Loucy (cell line): ENCODE measurements around the gene ASPM.

Experiments
- H2AFZ ChIP-seq: fragments of 200-600 bp; sonication (generic); 2 replicates; pipeline ENCODE4 v1.6.0; 2016; ENCODE audit warnings: antibody characterized with exemption, mild to moderate bottlenecking, low read length, moderate library complexity
- H3F3A ChIP-seq: fragments of 200-600 bp; 2 replicates; pipeline ENCODE4 v1.6.0; 2016; ENCODE audit warnings: antibody characterized with exemption, low read depth, mild to moderate bottlenecking
- H3K27me3 ChIP-seq: fragments of 200-600 bp; sonication (generic); 2 replicates; pipeline ENCODE4 v1.6.1; 2014; ENCODE audit warnings: low read length, mild to moderate bottlenecking; ENCODE audit not compliant: insufficient read depth, poor library complexity, severe bottlenecking
- H3K36me3 ChIP-seq: fragments of 200-600 bp; sonication (generic); 2 replicates; pipeline ENCODE4 v1.6.1; 2016; ENCODE audit warnings: low read length; ENCODE audit not compliant: insufficient read depth
- H3K4me1 ChIP-seq: fragments of 200-600 bp; sonication (generic); 2 replicates; pipeline ENCODE4 v1.5.1; 2014; ENCODE audit warnings: low read length, mild to moderate bottlenecking; ENCODE audit not compliant: insufficient read depth, poor library complexity, severe bottlenecking
- H3K4me2 ChIP-seq: fragments of 200-600 bp; sonication (generic); 2 replicates; pipeline ENCODE4 v1.6.0; 2014; ENCODE audit warnings: antibody characterized with exemption, low read length, low read depth, mild to moderate bottlenecking; ENCODE audit not compliant: poor library complexity, severe bottlenecking
- H3K4me3 ChIP-seq: fragments of 200-600 bp; sonication (generic); 2 replicates; pipeline ENCODE4 v1.5.1; 2014; ENCODE audit warnings: low read length, mild to moderate bottlenecking, mixed read lengths; ENCODE audit not compliant: poor library complexity, severe bottlenecking
- H3K79me2 ChIP-seq: fragments of 200-600 bp; sonication (generic); 2 replicates; pipeline ENCODE4 v1.6.1; 2014; ENCODE audit warnings: low read length; ENCODE audit not compliant: insufficient read depth
- H3K9ac ChIP-seq: fragments of 200-600 bp; sonication (generic); 2 replicates; pipeline ENCODE4 v1.6.0; 2014; ENCODE audit warnings: mild to moderate bottlenecking, low read depth, low read length, moderate library complexity; ENCODE audit not compliant: poor library complexity, severe bottlenecking
- H3K9me2 ChIP-seq: fragments of 200-600 bp; sonication (generic); replicated peaks from 2 replicates; pipeline ENCODE4 v1.6.1; 2016; ENCODE audit warnings: low read depth, low read length, mixed read lengths
- H3K9me3 ChIP-seq: fragments of 200-600 bp; sonication (generic); 2 replicates; pipeline ENCODE4 v1.6.1; 2014; ENCODE audit warnings: mild to moderate bottlenecking, antibody characterized with exemption, low read length, low read depth; ENCODE audit not compliant: insufficient read depth
- H4K20me1 ChIP-seq: fragments of 200-600 bp; sonication (generic); 2 replicates; pipeline ENCODE4 v1.6.0; 2014; ENCODE audit warnings: antibody characterized with exemption, low read length, mild to moderate bottlenecking; ENCODE audit not compliant: insufficient read depth, poor library complexity, severe bottlenecking
- CTCF ChIP-seq: fragments of 200-600 bp; sonication (generic); conservative IDR thresholded peaks from 2 replicates; pipeline ENCODE4 v1.5.1; 2014; ENCODE audit warnings: mild to moderate bottlenecking, antibody characterized with exemption, low read length
- EZH2phosphoT487 ChIP-seq: fragments of 200-600 bp; IDR thresholded peaks from 2 replicates; pipeline ENCODE4 v1.6.1; 2018; ENCODE audit warnings: antibody characterized with exemption, mild to moderate bottlenecking, moderate library complexity, borderline replicate concordance

Gene ASPM

GRCh38 chr1:197152662-197153061, 6.2 kb upstream of the ASPM start:
- Histone ChIP-seq H3F3A (no peaks in the 10 kb centered on the region), H3K79me2 (no peaks in the 10 kb centered on the region), H4K20me1 (no peaks in the 10 kb centered on the region), H3K9me2 (no peaks in the 10 kb centered on the region), H3K36me3 (no peaks in the 10 kb centered on the region), H2AFZ (no peak overlapping the region), H3K9me3 (no peaks in the 10 kb centered on the region), H3K9ac (no peak overlapping the region), H3K4me1 (no peaks in the 10 kb centered on the region), H3K27me3 (no peaks in the 10 kb centered on the region), H3K4me2 (no peak overlapping the region), H3K4me3 (no peak overlapping the region)
- TF ChIP-seq EZH2phosphoT487 (no peak), CTCF (no peak)

- Histone ChIP-seq H3K9ac (no peak overlapping the region), H2AFZ (no peak overlapping the region), H3K9me2 (no peaks in the 10 kb centered on the region), H3K9me3 (no peaks in the 10 kb centered on the region), H3K79me2 (peaks cover 3% of the 10 kb centered on the region), H4K20me1 (no peaks in the 10 kb centered on the region), H3K4me3 (no peak overlapping the region), H3K36me3 (no peaks in the 10 kb centered on the region), H3K4me1 (no peaks in the 10 kb centered on the region), H3K27me3 (no peaks in the 10 kb centered on the region), H3F3A (0 out of 2 replicates have a peak, but pooled peaks cover 4% of the 10 kb centered on the region), H3K4me2 (no peak overlapping the region)
- TF ChIP-seq EZH2phosphoT487 (no peak), CTCF (no peak)
These were observed 4.7 kb upstream of the ASPM start for GRCh38 chr1:197151185-197151584.

- no peaks in the 10 kb centered on the region for H3K36me3 ChIP-seq
- TF ChIP-seq EZH2phosphoT487 (no peak), CTCF (no peak)
- no peak overlapping the region for H3K4me2 ChIP-seq
- no peaks in the 10 kb centered on the region for H3K9me3 ChIP-seq
- H2AFZ ChIP-seq = no peak overlapping the region
- no peak overlapping the region for H3K4me3 ChIP-seq
- H4K20me1 ChIP-seq = peaks cover 1% of the 10 kb centered on the region
- H3K79me2 ChIP-seq = peaks cover 10% of the 10 kb centered on the region
- no peaks in the 10 kb centered on the region for H3K9me2 ChIP-seq
- no peaks in the 10 kb centered on the region for H3K4me1 ChIP-seq
- no peak overlapping the region for H3K9ac ChIP-seq
- H3K27me3 ChIP-seq = no peaks in the 10 kb centered on the region
- 0 out of 2 replicates have a peak, but pooled peaks cover 4% of the 10 kb centered on the region for H3F3A ChIP-seq
These were observed 4.0 kb upstream of the ASPM start for GRCh38 chr1:197150336-197151005.
